ENCODE measurements around the gene LILRB3.

- no peak for TF ChIP-seq CTCF (IDR thresholded peaks at IDR 0.05)
- no peak for TF ChIP-seq POLR2A (IDR thresholded peaks at IDR 0.05)
- no peak for TF ChIP-seq EP300 (IDR thresholded peaks at IDR 0.05)
Observed at GRCh38 chr19:54207676-54207982, 15.2 kb downstream of the LILRB3 start.

All from sigmoid colon (tissue), 4 donors.